ENCODE data around the gene ATXN7L3B.

ATXN7L3B gene

DNA sequence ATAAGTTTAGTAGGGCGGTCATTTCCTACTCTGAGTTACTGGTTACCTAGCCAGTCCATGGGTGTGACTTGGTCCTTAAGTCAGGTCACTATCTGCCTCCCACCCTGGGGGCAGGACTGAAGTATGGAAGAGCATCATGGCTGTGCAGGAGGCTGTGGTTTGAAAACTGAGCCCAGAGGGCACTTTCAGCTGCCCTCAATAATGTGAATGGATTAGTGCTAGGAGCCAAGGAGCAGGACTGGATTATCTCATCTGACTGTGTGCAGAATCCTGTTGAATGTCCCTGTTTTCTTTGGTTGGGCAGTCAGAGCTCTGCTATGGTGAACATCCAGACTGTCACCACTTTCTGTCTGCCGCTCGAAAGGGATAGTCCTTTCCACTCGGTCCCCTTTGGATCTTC is 1.6 kb downstream of the ATXN7L3B start:
- TF ChIP-seq, protein P1, sequence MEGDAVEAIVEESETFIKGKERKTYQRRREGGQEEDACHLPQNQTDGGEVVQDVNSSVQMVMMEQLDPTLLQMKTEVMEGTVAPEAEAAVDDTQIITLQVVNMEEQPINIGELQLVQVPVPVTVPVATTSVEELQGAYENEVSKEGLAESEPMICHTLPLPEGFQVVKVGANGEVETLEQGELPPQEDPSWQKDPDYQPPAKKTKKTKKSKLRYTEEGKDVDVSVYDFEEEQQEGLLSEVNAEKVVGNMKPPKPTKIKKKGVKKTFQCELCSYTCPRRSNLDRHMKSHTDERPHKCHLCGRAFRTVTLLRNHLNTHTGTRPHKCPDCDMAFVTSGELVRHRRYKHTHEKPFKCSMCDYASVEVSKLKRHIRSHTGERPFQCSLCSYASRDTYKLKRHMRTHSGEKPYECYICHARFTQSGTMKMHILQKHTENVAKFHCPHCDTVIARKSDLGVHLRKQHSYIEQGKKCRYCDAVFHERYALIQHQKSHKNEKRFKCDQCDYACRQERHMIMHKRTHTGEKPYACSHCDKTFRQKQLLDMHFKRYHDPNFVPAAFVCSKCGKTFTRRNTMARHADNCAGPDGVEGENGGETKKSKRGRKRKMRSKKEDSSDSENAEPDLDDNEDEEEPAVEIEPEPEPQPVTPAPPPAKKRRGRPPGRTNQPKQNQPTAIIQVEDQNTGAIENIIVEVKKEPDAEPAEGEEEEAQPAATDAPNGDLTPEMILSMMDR (IDR thresholded peaks at IDR 0.05; ENCODE audit: unreplicated experiment in 3 of 3), result no peak
- H3K4me1 Mint-ChIP-seq, result peaks cover 51% of the 10 kb centered on the region
- peak overlapping the region; percentile 95 to 98 (median 98) for H3K4me3 Mint-ChIP-seq
- H3K27me3 Mint-ChIP-seq (ENCODE audit: low read depth), result no peaks in the 10 kb centered on the region
- H3K27ac Mint-ChIP-seq, result peak overlapping the region; percentile 99 to 100 (median 100)
- peaks cover 62% of the 10 kb centered on the region for H3K36me3 Mint-ChIP-seq (ENCODE audit: low read depth)
- peaks cover 2% of the 10 kb centered on the region for H3K9me3 Mint-ChIP-seq

DNA sequence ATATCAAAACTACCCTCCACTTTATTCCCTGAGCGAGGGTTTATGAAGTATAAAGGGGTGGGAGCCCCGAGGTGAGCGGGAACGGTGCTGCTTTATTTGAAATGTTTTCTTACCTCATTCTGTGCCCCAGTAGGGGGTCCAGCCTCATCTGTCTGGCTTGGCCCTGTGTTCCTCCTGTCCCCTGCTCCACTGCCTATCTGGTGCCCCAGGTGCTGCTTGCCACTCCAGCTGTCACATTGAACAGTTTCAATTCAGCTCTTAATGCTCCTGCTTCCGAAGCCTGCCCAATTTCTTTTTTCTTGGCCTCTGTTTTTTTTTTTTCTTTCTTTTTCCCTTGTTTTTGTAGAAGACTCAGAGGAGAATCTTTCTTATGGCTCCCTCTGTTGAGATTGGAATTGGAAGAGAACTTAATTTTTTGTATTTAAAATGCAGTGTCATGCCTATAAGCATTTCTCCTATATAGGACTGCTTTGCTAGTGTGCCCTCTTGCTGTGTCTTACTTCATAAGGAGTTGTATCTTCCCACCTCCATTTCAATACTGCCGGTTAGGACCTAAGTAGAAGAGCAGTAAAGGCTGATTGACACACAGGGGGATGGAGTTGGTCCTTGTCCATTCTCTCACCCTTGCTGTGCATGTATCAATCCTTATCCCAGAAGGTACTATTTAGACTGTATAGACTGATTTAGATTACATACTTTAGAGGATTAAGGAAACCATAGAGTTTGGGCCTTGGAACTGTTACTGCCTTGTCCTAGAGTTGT is 2.3 kb downstream of the ATXN7L3B start:
- Mint-ChIP-seq H3K27me3 (ENCODE audit: low read depth) (no peaks in the 10 kb centered on the region), H3K27ac (peak overlapping the region; percentile 99 to 100 (median 100)), H3K9me3 (peaks cover 2% of the 10 kb centered on the region), H3K36me3 (ENCODE audit: low read depth) (peaks cover 62% of the 10 kb centered on the region), H3K4me1 (peaks cover 51% of the 10 kb centered on the region), H3K4me3 (peak overlapping the region; percentile 95 to 98 (median 98))
- TF ChIP-seq, protein P1 (IDR thresholded peaks at IDR 0.05; ENCODE audit: unreplicated experiment in 3 of 3), result no peak

DNA sequence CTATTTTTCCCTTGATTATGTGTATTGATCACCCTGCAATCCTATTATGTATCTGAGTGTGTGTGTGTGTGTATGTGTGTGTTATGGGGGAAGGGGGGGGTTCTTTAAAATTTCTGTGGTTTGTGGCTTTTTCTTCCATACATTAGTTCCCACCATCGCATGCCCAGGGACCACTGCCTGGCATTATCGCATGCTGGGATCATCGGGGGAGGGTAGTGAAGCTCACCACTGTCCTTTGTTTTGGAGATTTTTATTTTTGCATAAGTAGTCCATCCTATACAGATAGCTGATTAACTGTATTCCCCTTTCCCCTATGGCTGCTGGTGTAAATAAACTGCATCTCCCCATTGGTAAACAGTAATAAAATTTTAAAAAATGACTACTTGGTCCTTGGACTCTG is 3.4 kb downstream of the ATXN7L3B start:
- Mint-ChIP-seq H3K27ac (peak overlapping the region; percentile 40 to 100 (median 99)), H3K27me3 (ENCODE audit: low read depth) (no peaks in the 10 kb centered on the region), H3K4me1 (peaks cover 51% of the 10 kb centered on the region), H3K9me3 (peaks cover 2% of the 10 kb centered on the region), H3K36me3 (ENCODE audit: low read depth) (peaks cover 68% of the 10 kb centered on the region), H3K4me3 (peak overlapping the region; percentile 95 to 98 (median 98))
- TF ChIP-seq, protein P1 (IDR thresholded peaks at IDR 0.05; ENCODE audit: unreplicated experiment in 3 of 3), result no peak

DNA sequence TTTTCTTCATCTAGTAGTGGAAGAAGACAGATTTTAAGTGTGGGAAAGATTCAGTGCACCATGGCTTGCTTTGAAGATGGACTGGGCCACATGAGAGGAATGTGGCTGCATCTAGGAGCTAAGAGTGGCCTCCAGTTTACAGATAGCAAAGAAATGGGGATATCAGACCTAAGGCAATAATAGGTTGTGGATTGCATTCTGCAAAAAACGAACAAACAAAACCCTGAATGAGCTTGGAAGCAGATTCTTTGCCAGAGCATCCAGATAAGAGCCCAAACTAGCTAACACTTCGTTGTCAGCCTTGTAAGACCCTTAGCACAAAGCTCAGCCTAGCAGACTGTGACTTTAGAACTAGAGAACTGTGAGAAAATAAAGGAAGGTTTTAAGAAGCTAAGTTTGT is 9.6 kb downstream of the ATXN7L3B start:
- TF ChIP-seq, protein P1 (IDR thresholded peaks at IDR 0.05; ENCODE audit: unreplicated experiment in 3 of 3), result no peak
- Mint-ChIP-seq H3K36me3 (ENCODE audit: low read depth) (peaks cover 28% of the 10 kb centered on the region), H3K4me3 (no peak overlapping the region), H3K27ac (no peak overlapping the region), H3K27me3 (ENCODE audit: low read depth) (no peaks in the 10 kb centered on the region), H3K4me1 (peaks cover 5% of the 10 kb centered on the region), H3K9me3 (no peaks in the 10 kb centered on the region)

DNA sequence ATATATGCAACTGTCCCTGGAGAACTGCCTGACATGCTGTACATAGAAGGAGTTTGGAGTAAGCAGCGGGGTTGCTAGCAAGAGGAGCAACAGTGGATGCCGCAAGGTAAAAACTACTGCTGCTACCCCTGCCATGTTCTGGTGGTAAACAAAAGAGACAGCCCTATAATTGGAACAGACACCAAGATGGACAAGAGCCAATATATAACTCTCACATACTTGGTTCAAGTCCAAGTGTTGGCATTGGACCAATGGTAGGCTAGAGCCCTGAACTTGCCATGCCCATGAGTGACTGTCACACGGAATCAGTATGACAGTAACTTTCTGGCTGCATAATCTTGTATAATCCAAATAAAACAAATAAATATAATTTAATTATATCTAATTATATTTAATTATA is 13.7 kb downstream of the ATXN7L3B start:
- Mint-ChIP-seq H3K36me3 (ENCODE audit: low read depth) (peaks cover 8% of the 10 kb centered on the region), H3K4me1 (no peaks in the 10 kb centered on the region), H3K9me3 (no peaks in the 10 kb centered on the region)

More for the DNA sequence above, 13.7 kb downstream of the ATXN7L3B start:
- TF ChIP-seq, protein P1 (IDR thresholded peaks at IDR 0.05; ENCODE audit: unreplicated experiment in 3 of 3), result no peak
- Mint-ChIP-seq H3K27me3 (ENCODE audit: low read depth) (no peaks in the 10 kb centered on the region), H3K27ac (no peak overlapping the region), H3K4me3 (no peak overlapping the region)

Data from nephron (organoid).